Activated effector memory CD4-positive, alpha-beta T cell treated with Interleukin-2 at 50 U/mL for 16 hours (primary cell): ENCODE results near the gene SRRM3.
"Not testable (repeated sequence)": the region's sequence is repeated elsewhere in the genome, so short reads cannot be mapped to it uniquely, and the experiment has no call there.

Experiments
- DNase-seq: peaks from one replicate; pipeline ENCODE4 v3.0.0-alpha.2; 2020

SRRM3 gene

GRCh38 chr7:76231071-76231470 lies 29.4 kb downstream of the SRRM3 start:
- DNase-seq: no peak

GRCh38 chr7:76231583-76231982 lies 29.9 kb downstream of the SRRM3 start:
- DNase-seq: no peak

- no peak for DNase-seq
Observed at GRCh38 chr7:76232698-76233097, 31.0 kb downstream of the SRRM3 start.

GRCh38 chr7:76233538-76234281 lies 32.0 kb downstream of the SRRM3 start:
- DNase-seq: no peak

- DNase-seq: no peak
Observed at GRCh38 chr7:76234282-76234584, 32.5 kb downstream of the SRRM3 start.

- peak; percentile 55 for DNase-seq
Observed at GRCh38 chr7:76234931-76235441, 33.3 kb downstream of the SRRM3 start.

GRCh38 chr7:76236224-76236623 lies 34.5 kb downstream of the SRRM3 start:
- no peak for DNase-seq

GRCh38 chr7:76238326-76238725 lies 36.6 kb downstream of the SRRM3 start:
- DNase-seq: no peak

GRCh38 chr7:76241141-76241540 lies 39.4 kb downstream of the SRRM3 start:
- no peak for DNase-seq

- DNase-seq: not testable (repeated sequence)
Observed at GRCh38 chr7:76242517-76243063, 40.9 kb downstream of the SRRM3 start.

GRCh38 chr7:76244781-76245391 lies 43.2 kb downstream of the SRRM3 start:
- no peak for DNase-seq

GRCh38 chr7:76246804-76247389 lies 45.2 kb downstream of the SRRM3 start:
- DNase-seq: no peak

GRCh38 chr7:76247938-76248337 lies 46.2 kb downstream of the SRRM3 start:
- DNase-seq: no peak

- DNase-seq: no peak
Observed at GRCh38 chr7:76252021-76252420, 50.3 kb downstream of the SRRM3 start.

- no peak for DNase-seq
Observed at GRCh38 chr7:76254781-76255180, 53.1 kb downstream of the SRRM3 start.

- DNase-seq: no peak
Observed at GRCh38 chr7:76257973-76258372, 56.3 kb downstream of the SRRM3 start.

GRCh38 chr7:76259124-76260093 lies 57.7 kb downstream of the SRRM3 start:
- DNase-seq: no peak

GRCh38 chr7:76260171-76260703 lies 58.5 kb downstream of the SRRM3 start:
- DNase-seq: no peak

GRCh38 chr7:76261329-76261728 lies 59.6 kb downstream of the SRRM3 start:
- DNase-seq: no peak

GRCh38 chr7:76261931-76262330 lies 60.2 kb downstream of the SRRM3 start:
- no peak for DNase-seq

- no peak for DNase-seq
Observed at GRCh38 chr7:76262683-76263402, 61.1 kb downstream of the SRRM3 start.

GRCh38 chr7:76265299-76265698 lies 63.6 kb downstream of the SRRM3 start:
- no peak for DNase-seq
